Glomerular visceral epithelial cell (primary cell): Measurements from ENCODE around the gene PCLAF.
"Not testable (repeated sequence)": the region's sequence is repeated elsewhere in the genome, so short reads cannot be mapped to it uniquely, and the experiment has no call there.

ENCODE experiments used
- DNase-seq: peaks from one replicate; pipeline ENCODE4 v3.0.0-alpha.2; 2016; ENCODE audit errors: extremely low spot score

Gene PCLAF

GRCh38 chr15:64381000-64381751 is at the start of gene PCLAF:
Gene PCLAF, minus strand, starts transcription at chr15:64381441. Its CDS starts 70 bp downstream, at chr15:64381371.
- DNase-seq: peak; percentile 97

- peak; percentile 35 for DNase-seq
Measured at GRCh38 chr15:64430000-64430735, 48.9 kb upstream of the PCLAF start.

GRCh38 chr15:64429448-64429847 is 48.2 kb upstream of the PCLAF start:
- no peak for DNase-seq

GRCh38 chr15:64426845-64427465 is 45.7 kb upstream of the PCLAF start:
- peak; percentile 34 for DNase-seq

GRCh38 chr15:64425221-64425620 is 44.0 kb upstream of the PCLAF start:
- no peak for DNase-seq

- DNase-seq: no peak
Measured at GRCh38 chr15:64423970-64424369, 42.7 kb upstream of the PCLAF start.

- DNase-seq: no peak
Measured at GRCh38 chr15:64422697-64423096, 41.5 kb upstream of the PCLAF start.

- DNase-seq: no peak
Measured at GRCh38 chr15:64412216-64412615, 31.0 kb upstream of the PCLAF start.

GRCh38 chr15:64400583-64400982 is 19.3 kb upstream of the PCLAF start:
- DNase-seq: no peak

- DNase-seq: peak; percentile 7
Measured at GRCh38 chr15:64398575-64398974, 17.3 kb upstream of the PCLAF start.

- no peak for DNase-seq
Measured at GRCh38 chr15:64396789-64397188, 15.5 kb upstream of the PCLAF start.

GRCh38 chr15:64392471-64392870 is 11.2 kb upstream of the PCLAF start:
- not testable (repeated sequence) for DNase-seq

- no peak for DNase-seq
Measured at GRCh38 chr15:64389036-64389435, 7.8 kb upstream of the PCLAF start.

GRCh38 chr15:64387562-64388168 is 6.4 kb upstream of the PCLAF start, which contains the start of gene TRIP4:
Gene TRIP4, plus strand, starts transcription at chr15:64387836. Its CDS starts 28 bp downstream, at chr15:64387864.
- DNase-seq: peak; percentile 97

- DNase-seq: no peak
Measured at GRCh38 chr15:64386291-64386690, 5.0 kb upstream of the PCLAF start.

- no peak for DNase-seq
Measured at GRCh38 chr15:64383760-64384159, 2.5 kb upstream of the PCLAF start.

- DNase-seq: peak; percentile 16
Measured at GRCh38 chr15:64380130-64380870, 941 bp downstream of the PCLAF start.

GRCh38 chr15:64379216-64379960 is 1.9 kb downstream of the PCLAF start:
- peak; percentile 11 for DNase-seq

GRCh38 chr15:64373360-64373759 is 7.9 kb downstream of the PCLAF start:
- DNase-seq: no peak

- not testable (repeated sequence) for DNase-seq
Measured at GRCh38 chr15:64371383-64371782, 9.9 kb downstream of the PCLAF start.
